IPS-18a (cell line): ENCODE results near the gene ABTB2.

ENCODE experiments used
- H3K27ac ChIP-seq: one replicate; pipeline ENCODE4 v1.5.1; 2013; ENCODE audit warnings: low read length
- H3K27me3 ChIP-seq: one replicate; pipeline ENCODE4 v1.6.1; 2013; ENCODE audit warnings: mild to moderate bottlenecking, low read length; ENCODE audit not compliant: control insufficient read depth, insufficient read depth
- H3K36me3 ChIP-seq: one replicate; pipeline ENCODE4 v1.6.1; 2013; ENCODE audit warnings: low read depth, low read length; ENCODE audit not compliant: control insufficient read depth
- H3K4me1 ChIP-seq: one replicate; pipeline ENCODE4 v1.6.1; 2013; ENCODE audit warnings: low read depth, low read length; ENCODE audit not compliant: control insufficient read depth
- H3K4me3 ChIP-seq: one replicate; pipeline ENCODE4 v1.5.1; 2013; ENCODE audit warnings: low read length
- H3K9ac ChIP-seq: one replicate; pipeline ENCODE4 v1.6.1; 2013; ENCODE audit warnings: mild to moderate bottlenecking, low read length, moderate library complexity
- H3K9me3 ChIP-seq: one replicate; pipeline ENCODE4 v1.6.1; 2013; ENCODE audit warnings: low read depth, low read length; ENCODE audit not compliant: control insufficient read depth

ABTB2 gene

GRCh38 chr11:34162493-34162820, 195.4 kb downstream of the ABTB2 start:
- Histone ChIP-seq H3K9me3 (no peaks in the 10 kb centered on the region), H3K4me1 (no peaks in the 10 kb centered on the region), H3K27me3 (no peaks in the 10 kb centered on the region), H3K9ac (no peak overlapping the region), H3K4me3 (no peak overlapping the region), H3K36me3 (no peaks in the 10 kb centered on the region), H3K27ac (no peak overlapping the region)

GRCh38 chr11:34161812-34162492, 195.9 kb downstream of the ABTB2 start:
- Histone ChIP-seq H3K9ac (no peak overlapping the region), H3K27ac (no peak overlapping the region), H3K27me3 (no peaks in the 10 kb centered on the region), H3K4me1 (no peaks in the 10 kb centered on the region), H3K4me3 (no peak overlapping the region), H3K9me3 (no peaks in the 10 kb centered on the region), H3K36me3 (no peaks in the 10 kb centered on the region)

GRCh38 chr11:34161361-34161760, 196.4 kb downstream of the ABTB2 start:
- no peaks in the 10 kb centered on the region for H3K4me1 ChIP-seq
- H3K9ac ChIP-seq = no peak overlapping the region
- no peaks in the 10 kb centered on the region for H3K9me3 ChIP-seq
- no peak overlapping the region for H3K4me3 ChIP-seq
- no peak overlapping the region for H3K27ac ChIP-seq
- H3K27me3 ChIP-seq = no peaks in the 10 kb centered on the region
- H3K36me3 ChIP-seq = no peaks in the 10 kb centered on the region

GRCh38 chr11:34160791-34161190, 197.0 kb downstream of the ABTB2 start:
- no peak overlapping the region for H3K9ac ChIP-seq
- no peak overlapping the region for H3K27ac ChIP-seq
- no peaks in the 10 kb centered on the region for H3K9me3 ChIP-seq
- no peak overlapping the region for H3K4me3 ChIP-seq
- H3K36me3 ChIP-seq = no peaks in the 10 kb centered on the region
- H3K27me3 ChIP-seq = no peaks in the 10 kb centered on the region
- H3K4me1 ChIP-seq = no peaks in the 10 kb centered on the region

GRCh38 chr11:34160049-34160721, 197.6 kb downstream of the ABTB2 start:
- H3K9me3 ChIP-seq = no peaks in the 10 kb centered on the region
- no peaks in the 10 kb centered on the region for H3K4me1 ChIP-seq
- H3K36me3 ChIP-seq = no peaks in the 10 kb centered on the region
- no peaks in the 10 kb centered on the region for H3K27me3 ChIP-seq
- H3K27ac ChIP-seq = no peak overlapping the region
- no peak overlapping the region for H3K4me3 ChIP-seq
- H3K9ac ChIP-seq = no peak overlapping the region

- Histone ChIP-seq H3K9ac (no peak overlapping the region), H3K4me1 (no peaks in the 10 kb centered on the region), H3K27ac (no peak overlapping the region), H3K27me3 (no peaks in the 10 kb centered on the region), H3K9me3 (no peaks in the 10 kb centered on the region), H3K4me3 (no peak overlapping the region), H3K36me3 (no peaks in the 10 kb centered on the region)
Measured at GRCh38 chr11:34158661-34159060, 199.1 kb downstream of the ABTB2 start.

GRCh38 chr11:34157163-34157562, 200.6 kb downstream of the ABTB2 start:
- no peak overlapping the region for H3K27ac ChIP-seq
- H3K27me3 ChIP-seq = no peaks in the 10 kb centered on the region
- no peaks in the 10 kb centered on the region for H3K9me3 ChIP-seq
- H3K4me3 ChIP-seq = no peak overlapping the region
- peaks cover 5% of the 10 kb centered on the region for H3K36me3 ChIP-seq
- H3K9ac ChIP-seq = no peak overlapping the region
- no peaks in the 10 kb centered on the region for H3K4me1 ChIP-seq

GRCh38 chr11:34155757-34156062, 202.1 kb downstream of the ABTB2 start:
- H3K27me3 ChIP-seq = no peaks in the 10 kb centered on the region
- no peaks in the 10 kb centered on the region for H3K9me3 ChIP-seq
- no peaks in the 10 kb centered on the region for H3K4me1 ChIP-seq
- H3K27ac ChIP-seq = no peak overlapping the region
- no peak overlapping the region for H3K4me3 ChIP-seq
- H3K36me3 ChIP-seq = peaks cover 5% of the 10 kb centered on the region
- no peak overlapping the region for H3K9ac ChIP-seq

- Histone ChIP-seq H3K9ac (no peak overlapping the region), H3K9me3 (no peaks in the 10 kb centered on the region), H3K4me1 (no peaks in the 10 kb centered on the region), H3K27me3 (no peaks in the 10 kb centered on the region), H3K27ac (no peak overlapping the region), H3K36me3 (peaks cover 5% of the 10 kb centered on the region), H3K4me3 (no peak overlapping the region)
Measured at GRCh38 chr11:34155057-34155756, 202.6 kb downstream of the ABTB2 start.

GRCh38 chr11:34154059-34154875, 203.5 kb downstream of the ABTB2 start:
- no peak overlapping the region for H3K4me3 ChIP-seq
- H3K27ac ChIP-seq = no peak overlapping the region
- no peaks in the 10 kb centered on the region for H3K4me1 ChIP-seq

GRCh38 chr11:34151916-34152845, 205.6 kb downstream of the ABTB2 start:
- Histone ChIP-seq H3K27ac (no peak overlapping the region), H3K4me1 (no peaks in the 10 kb centered on the region), H3K9ac (no peak overlapping the region), H3K9me3 (no peaks in the 10 kb centered on the region), H3K27me3 (no peaks in the 10 kb centered on the region), H3K4me3 (no peak overlapping the region), H3K36me3 (peaks cover 16% of the 10 kb centered on the region)

More at GRCh38 chr11:34154059-34154875, 203.5 kb downstream of the ABTB2 start:
- H3K9me3 ChIP-seq = no peaks in the 10 kb centered on the region
- H3K27me3 ChIP-seq = no peaks in the 10 kb centered on the region
- no peak overlapping the region for H3K9ac ChIP-seq
- peaks cover 5% of the 10 kb centered on the region for H3K36me3 ChIP-seq
